COLO668 (cell line): ENCODE data around the gene CLPSL1.

Experiments used
- DNase-seq: peaks from one replicate; lab custom pipeline; 2025; ENCODE audit not compliant: unreplicated experiment; lab: John Stamatoyannopoulos, UW

The CLPSL1 gene

GRCh38 chr6:35757456-35758123 is 23.2 kb upstream of the CLPSL1 start:
- no peak for DNase-seq

GRCh38 chr6:35759426-35759825 is 21.4 kb upstream of the CLPSL1 start:
- DNase-seq = no peak

GRCh38 chr6:35765739-35766138 is 15.1 kb upstream of the CLPSL1 start:
- DNase-seq = no peak

- no peak for DNase-seq
Observed at GRCh38 chr6:35769211-35769610, 11.6 kb upstream of the CLPSL1 start.

GRCh38 chr6:35771343-35771627 is 9.5 kb upstream of the CLPSL1 start:
- DNase-seq = no peak

GRCh38 chr6:35774116-35774794 is 6.6 kb upstream of the CLPSL1 start:
- DNase-seq = no peak

- DNase-seq = no peak
Observed at GRCh38 chr6:35775031-35775430, 5.8 kb upstream of the CLPSL1 start.

- DNase-seq = peak; percentile 58
Observed at GRCh38 chr6:35776364-35777215, 4.2 kb upstream of the CLPSL1 start, which contains the start of gene CLPSL2. Gene CLPSL2 (plus strand): TSS chr6:35776598. CDS start chr6:35776619, 21 bp downstream.

GRCh38 chr6:35777356-35778102 is 3.3 kb upstream of the CLPSL1 start:
- DNase-seq = no peak

GRCh38 chr6:35778437-35778836 is 2.4 kb upstream of the CLPSL1 start:
- no peak for DNase-seq

- no peak for DNase-seq
Observed at GRCh38 chr6:35781290-35781689, 471 bp downstream of the CLPSL1 start.

GRCh38 chr6:35782424-35782823 is 1.6 kb downstream of the CLPSL1 start:
- DNase-seq = peak; percentile 24

GRCh38 chr6:35784200-35784599 is 3.4 kb downstream of the CLPSL1 start:
- DNase-seq = no peak

- DNase-seq = no peak
Observed at GRCh38 chr6:35786272-35786671, 5.5 kb downstream of the CLPSL1 start.

- no peak for DNase-seq
Observed at GRCh38 chr6:35786810-35787209, 6.0 kb downstream of the CLPSL1 start.

GRCh38 chr6:35787266-35788218 is 6.7 kb downstream of the CLPSL1 start:
- DNase-seq = no peak

- no peak for DNase-seq
Observed at GRCh38 chr6:35788423-35788982, 7.7 kb downstream of the CLPSL1 start.

GRCh38 chr6:35790683-35791082 is 9.9 kb downstream of the CLPSL1 start:
- DNase-seq = no peak

- no peak for DNase-seq
Observed at GRCh38 chr6:35794536-35795452, 14.0 kb downstream of the CLPSL1 start.
